HG03460 (cell line): ENCODE measurements around the gene FAM98B.

Source experiments
- ATAC-seq: cut with Tn5 transposase; IDR thresholded peaks from one replicate; pipeline ENCODE4 v1.9.1; 2021; ENCODE audit not compliant: unreplicated experiment

Gene FAM98B

GRCh38 chr15:38504680-38505467, 50.9 kb downstream of the FAM98B start:
- ATAC-seq = no peak

- no peak for ATAC-seq
Observed at GRCh38 chr15:38506997-38507396, 53.1 kb downstream of the FAM98B start.

DNA sequence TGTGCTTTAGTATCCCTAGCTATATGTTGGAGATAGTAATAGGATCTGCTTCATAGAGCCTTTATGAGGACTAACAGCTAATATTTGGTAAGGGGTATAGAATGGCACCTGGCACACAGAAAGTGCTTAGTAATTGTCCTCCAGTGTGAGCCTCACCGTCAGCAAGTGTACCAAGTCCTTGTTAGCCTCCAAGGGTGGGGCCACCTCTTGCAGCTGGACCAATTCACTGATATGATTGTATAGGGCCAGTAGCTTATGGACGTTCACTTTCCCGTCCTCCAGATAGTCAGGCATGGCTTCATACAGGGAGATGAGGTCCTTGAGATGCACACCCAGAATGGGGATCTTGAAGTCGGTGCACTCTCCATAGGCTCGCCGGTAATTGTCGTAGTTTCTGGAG, 53.6 kb downstream of the FAM98B start:
- no peak for ATAC-seq

DNA sequence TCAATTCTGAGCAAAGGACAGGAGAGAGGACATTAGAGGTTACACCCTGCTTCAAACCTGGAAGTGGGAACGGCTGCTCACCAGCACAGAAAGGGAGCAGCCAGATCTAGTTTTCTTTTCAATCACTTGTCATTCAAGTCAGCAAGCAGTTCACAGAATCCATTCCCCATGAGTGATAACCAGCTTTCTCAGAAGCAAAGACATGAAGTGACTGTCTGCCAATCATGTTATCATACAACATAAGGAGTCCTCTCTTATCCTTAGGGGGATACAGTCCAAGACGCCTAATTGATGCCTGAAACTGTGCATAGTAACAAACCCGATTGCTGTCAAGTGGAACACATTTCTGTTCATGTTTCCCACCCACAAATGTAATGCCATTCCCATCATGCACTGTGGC, 54.7 kb downstream of the FAM98B start:
- no peak for ATAC-seq

DNA sequence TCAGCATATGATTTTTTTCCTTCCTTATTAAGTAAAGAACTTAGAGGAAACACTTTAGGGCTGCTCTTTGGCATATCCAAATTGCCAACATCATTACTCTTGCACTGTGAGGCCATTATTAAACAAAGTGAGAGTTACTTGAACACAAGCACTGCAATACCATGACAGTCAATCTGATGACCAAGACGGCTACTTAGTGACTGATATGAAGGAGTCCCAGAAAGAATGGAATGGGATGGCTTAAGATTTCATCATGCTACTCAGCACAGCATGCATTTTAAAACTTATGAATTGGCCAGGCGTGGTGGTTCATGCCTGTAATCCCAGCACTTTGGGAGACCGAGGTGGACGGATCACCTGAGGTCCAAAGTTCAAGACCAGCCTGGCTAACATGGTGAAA, 55.2 kb downstream of the FAM98B start:
- no peak for ATAC-seq

- ATAC-seq = no peak
Observed at GRCh38 chr15:38512901-38513300, 59.0 kb downstream of the FAM98B start.

- ATAC-seq = peak; percentile 80
Observed at GRCh38 chr15:38514601-38515000, 60.7 kb downstream of the FAM98B start.

- no peak for ATAC-seq
Observed at GRCh38 chr15:38516626-38517025, 62.7 kb downstream of the FAM98B start.

GRCh38 chr15:38517312-38517975, 63.5 kb downstream of the FAM98B start:
- no peak for ATAC-seq

DNA sequence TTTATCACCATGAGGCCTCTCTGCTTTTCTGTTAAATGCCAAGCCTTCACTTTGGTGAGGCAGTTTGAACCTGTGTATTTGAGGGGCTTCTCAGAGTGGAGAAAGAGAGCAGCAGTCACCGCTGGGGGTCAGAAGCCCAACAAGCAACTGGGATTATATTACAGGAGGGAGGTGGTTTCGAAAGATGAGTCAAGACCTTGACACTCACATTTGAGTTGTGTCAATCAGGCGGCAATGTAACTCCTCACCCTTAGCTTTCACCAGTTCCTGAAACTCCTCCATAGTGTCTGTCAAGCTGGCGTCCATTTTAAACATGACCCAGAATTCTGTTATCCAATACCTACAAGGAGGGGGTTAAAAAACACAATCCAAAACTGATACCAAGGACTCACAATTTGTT, 64.2 kb downstream of the FAM98B start:
- no peak for ATAC-seq

DNA sequence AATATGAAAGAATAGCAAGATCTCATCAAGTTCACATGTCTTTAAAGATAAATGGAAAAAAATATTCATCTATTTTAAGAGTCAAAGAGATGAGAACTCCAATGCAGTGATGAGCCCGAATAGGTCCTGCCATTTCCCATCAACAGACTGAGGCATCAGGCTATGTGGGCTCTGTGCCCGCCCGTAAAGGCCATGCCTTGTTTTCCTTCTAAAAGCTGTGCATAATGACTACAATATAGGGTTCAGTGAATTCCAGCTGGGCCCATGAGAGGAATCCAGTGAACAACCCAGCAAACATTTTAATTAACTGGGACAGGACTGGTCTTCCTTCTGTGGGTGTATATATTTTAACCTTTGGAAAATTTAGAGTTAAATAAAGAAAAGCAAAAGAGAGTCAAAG, 66.1 kb downstream of the FAM98B start:
- ATAC-seq = no peak

DNA sequence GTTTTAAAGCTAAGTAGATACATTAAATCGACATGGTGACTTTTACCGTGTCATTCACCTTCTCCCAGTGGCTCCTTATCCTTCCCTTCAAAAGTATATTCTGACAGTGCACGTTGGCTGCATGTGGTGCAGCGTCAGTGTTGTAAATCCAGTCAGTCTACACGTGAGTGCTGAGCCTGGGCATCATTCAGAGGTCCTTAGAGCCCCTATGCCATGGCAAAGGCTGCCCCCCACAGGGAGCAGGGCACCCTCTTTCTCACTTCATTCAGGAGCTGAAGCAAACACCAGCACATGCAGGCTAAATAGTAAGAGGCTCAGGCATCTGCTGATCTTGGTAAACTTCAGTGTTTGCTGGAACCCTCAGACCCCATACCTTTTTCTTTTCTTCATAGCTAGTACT, 67.4 kb downstream of the FAM98B start:
- ATAC-seq = no peak

DNA sequence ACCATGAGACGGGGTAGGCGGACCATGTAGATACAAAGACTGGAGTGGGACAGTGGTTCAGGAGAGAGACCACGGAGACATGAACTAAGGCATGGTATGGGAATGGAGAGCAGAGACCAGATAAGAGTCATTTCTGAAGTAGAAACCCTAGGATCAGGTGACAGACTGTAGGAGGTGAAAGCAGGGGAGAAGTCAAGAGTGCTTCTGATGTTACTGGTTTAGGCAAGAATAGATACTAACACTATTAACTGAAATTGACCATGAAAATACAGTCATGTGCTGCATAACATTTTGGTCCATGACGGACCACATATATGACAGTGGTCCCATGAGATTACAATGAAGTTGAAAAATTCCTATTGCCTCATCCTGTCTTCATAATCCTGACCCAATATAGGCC, 69.0 kb downstream of the FAM98B start:
- ATAC-seq = no peak

- no peak for ATAC-seq
Observed at GRCh38 chr15:38524156-38524555, 70.2 kb downstream of the FAM98B start.

DNA sequence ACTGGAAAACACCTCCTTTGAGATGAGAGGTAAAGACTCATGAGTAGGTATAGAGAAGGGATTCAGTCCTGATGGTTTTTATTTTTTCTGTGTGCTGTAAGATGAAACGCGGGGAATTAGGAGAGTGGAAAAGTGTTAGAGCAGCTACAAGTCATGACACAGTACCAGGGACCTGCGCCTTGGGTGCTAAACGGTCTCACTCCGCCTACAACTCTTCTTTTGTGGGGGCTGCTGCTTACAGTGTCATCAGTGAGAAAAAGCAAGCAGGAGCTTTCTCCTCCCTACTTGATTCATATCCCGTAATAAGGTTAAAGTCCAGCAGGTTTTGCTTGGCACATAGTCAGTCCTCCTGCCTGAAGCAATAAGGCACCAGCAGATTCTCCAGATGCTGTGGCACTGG, 71.6 kb downstream of the FAM98B start:
- ATAC-seq = no peak

- ATAC-seq = no peak
Observed at GRCh38 chr15:38526158-38526557, 72.2 kb downstream of the FAM98B start.

- ATAC-seq = no peak
Observed at GRCh38 chr15:38528294-38528693, 74.4 kb downstream of the FAM98B start.

GRCh38 chr15:38530113-38530512, 76.2 kb downstream of the FAM98B start:
- peak; percentile 52 for ATAC-seq

DNA sequence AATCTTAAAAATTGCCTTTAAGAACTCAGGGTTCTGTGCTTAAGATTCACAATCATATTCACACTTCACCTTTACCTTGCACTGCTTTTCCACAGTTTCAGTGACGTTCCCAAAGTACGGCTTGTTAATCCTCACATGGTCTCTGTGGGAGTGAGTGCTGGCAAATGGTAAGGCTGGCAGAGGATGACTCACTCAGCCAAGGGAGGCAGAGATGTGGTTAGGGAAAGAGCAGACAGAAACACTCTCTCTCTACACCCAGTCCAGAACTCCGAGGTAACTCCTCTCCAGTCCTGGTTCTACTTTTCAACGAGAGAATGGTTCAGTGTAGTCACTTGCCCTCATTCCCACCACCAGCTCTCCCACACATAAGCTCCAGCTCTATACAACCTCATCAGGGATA, 77.6 kb downstream of the FAM98B start:
- ATAC-seq = no peak

GRCh38 chr15:38532728-38533127, 78.8 kb downstream of the FAM98B start:
- no peak for ATAC-seq

GRCh38 chr15:38533416-38533915, 79.5 kb downstream of the FAM98B start:
- ATAC-seq = no peak

GRCh38 chr15:38533926-38534325, 80.0 kb downstream of the FAM98B start:
- ATAC-seq = no peak
